ENCODE data around the gene ZNF296. TPM values are rescaled to one million over a fixed set of nuclear protein-coding genes. Genes with fewer than 3 reads are reported as not detected.

The ZNF296 gene
- total and polyA plus RNA-seq, 2 of the 8 experiments (the other 6 are each of a cell fraction or from before 2014, with no cell fraction given) = 2.7 to 7.5 TPM

GRCh38 chr19:45102481-45102880, 26.2 kb upstream of the ZNF296 start:
- Histone ChIP-seq H4K91ac (replicated peaks; ENCODE audit: insufficient read length, low read length) (no peak overlapping the region), H3K4me1 (replicated peaks in 1 of 4; ENCODE audit: control insufficient read depth in 3 of 4, insufficient read depth in 4 of 4, low read length in 3 of 4) (peaks cover 0 to 34% (median 17%) of the 10 kb centered on the region in 4 experiments; a peak in 6 of 7 replicates), H2BK20ac (ENCODE audit: low read length) (no peak overlapping the region), H2BK5ac (ENCODE audit: low read depth, low read length) (no peak overlapping the region; the same call in 1 of the 2 replicates), H3K27me3 (replicated peaks in 1 of 4; ENCODE audit: control insufficient read depth in 3 of 4, extremely low read depth in 1 of 4, insufficient read depth in 3 of 4, low read length in 3 of 4) (no peaks in the 10 kb centered on the region), H3K9ac (replicated peaks in 1 of 4; ENCODE audit: extremely low read depth in 1 of 4, low read depth in 3 of 4, low read length in 3 of 4) (no peak overlapping the region; a peak in 1 of 7 replicates), H3K18ac (ENCODE audit: extremely low read depth, low read length) (no peak overlapping the region), H3K79me2 (ENCODE audit: control insufficient read depth in 1 of 2, insufficient read depth in 2 of 2, low read length in 2 of 2) (peaks cover 11 to 90% of the 10 kb centered on the region in 2 experiments; a peak in 3 of 4 replicates), H4K5ac (ENCODE audit: insufficient read length, low read depth, low read length) (no peak overlapping the region), H3K4ac (replicated peaks; ENCODE audit: insufficient read length, low read depth, low read length) (no peak overlapping the region), H3K4me2 (ENCODE audit: insufficient read depth in 1 of 2, low read depth in 2 of 2, low read length in 2 of 2) (no peak overlapping the region), H3K27ac (ENCODE audit: low read depth, low read length) (no peak overlapping the region), H3K36me3 (ENCODE audit: control insufficient read depth in 2 of 4, insufficient read depth in 4 of 4, low read length in 3 of 4) (no peaks in the 10 kb centered on the region; a peak in 2 of 8 replicates), H3K23me2 (ENCODE audit: low read depth, low read length) (no peaks in the 10 kb centered on the region), H2BK12ac (ENCODE audit: low read depth, low read length) (no peak overlapping the region), H3K56ac (replicated peaks; ENCODE audit: insufficient read length, low read depth, low read length) (no peak overlapping the region), H2AK5ac (ENCODE audit: low read depth, low read length) (no peak overlapping the region), H2AFZ (ENCODE audit: low read length) (no peak overlapping the region), H3K23ac (ENCODE audit: insufficient read length) (no peak overlapping the region), H3K9me3 (ENCODE audit: insufficient read depth in 2 of 2, low read depth in 1 of 2, low read length in 1 of 2) (no peaks in the 10 kb centered on the region), H4K8ac (ENCODE audit: extremely low read depth, insufficient read depth, low read length) (no peak overlapping the region), H3K14ac (ENCODE audit: insufficient read length) (no peak overlapping the region), H3K79me1 (ENCODE audit: low read depth, low read length) (peaks cover 67% of the 10 kb centered on the region), H2BK120ac (replicated peaks; ENCODE audit: low read depth, low read length) (no peak overlapping the region), H2BK15ac (ENCODE audit: low read length) (no peak overlapping the region), H4K20me1 (replicated peaks in 1 of 2; ENCODE audit: control insufficient read depth in 1 of 2, insufficient read depth in 2 of 2, low read length in 2 of 2) (peaks cover 65 to 67% of the 10 kb centered on the region in 2 experiments), H3K4me3 (ENCODE audit: extremely low read depth in 1 of 4, insufficient read depth in 2 of 4, low read depth in 3 of 4, low read length in 4 of 4) (no peak overlapping the region)
- TF ChIP-seq CREB1 (IDR thresholded peaks at IDR 0.05) = no peak
- no peak for TF ChIP-seq NANOG (IDR thresholded peaks at IDR 0.05; ENCODE audit: insufficient read depth, low read depth, low read length, poor library complexity, severe bottlenecking)
- no peak for TF ChIP-seq JUN (IDR thresholded peaks at IDR 0.05; ENCODE audit: low read depth, low read length)
- TF ChIP-seq HDAC6 (IDR thresholded peaks at IDR 0.05; ENCODE audit: low read depth, low read length) = no peak
- TF ChIP-seq RXRA (IDR thresholded peaks at IDR 0.05; ENCODE audit: insufficient read depth, low read depth, low read length) = no peak
- DNase-seq (ENCODE audit: low read depth in 1 of 2, low spot score in 2 of 2) (no peak), FAIRE-seq (no peak)
- CTCF ChIA-PET (ENCODE audit: partially characterized antibody) = interaction anchor here (0.8 to 8.3 kb wide), 6 partner anchors 10 to 50 kb away, joined by 3 to 57 read pairs (median 6); partner anchors contain the start of gene PPP1R37
- 90% methylated on average over 7 of the region's 7 CpGs; no CpG with 5 or more reads in 1 of the 2 experiments for WGBS, 2 experiments (ENCODE audit: extremely low coverage in 1 of 2, insufficient coverage in 1 of 2, insufficient read length in 1 of 2, insufficient replicate concordance in 2 of 2, low coverage in 1 of 2, low lambda C conversion rate in 2 of 2, missing lambda C conversion rate in 1 of 2)
- POLR2A ChIA-PET (ENCODE audit: partially characterized antibody) = interaction anchor here (1.0 to 8.4 kb wide), 9 partner anchors 11 to 48 kb away, joined by 3 to 70 read pairs (median 5); partner anchors contain the start of genes GEMIN7 and PPP1R37

All from H1 (cell line).